CMK (cell line): Measurements from ENCODE around the gene ZMIZ1.

ENCODE experiments used
- DNase-seq: peaks from one replicate; pipeline ENCODE4 v3.0.0-alpha.2; 2010; ENCODE audit warnings: low read depth

The ZMIZ1 gene

DNA sequence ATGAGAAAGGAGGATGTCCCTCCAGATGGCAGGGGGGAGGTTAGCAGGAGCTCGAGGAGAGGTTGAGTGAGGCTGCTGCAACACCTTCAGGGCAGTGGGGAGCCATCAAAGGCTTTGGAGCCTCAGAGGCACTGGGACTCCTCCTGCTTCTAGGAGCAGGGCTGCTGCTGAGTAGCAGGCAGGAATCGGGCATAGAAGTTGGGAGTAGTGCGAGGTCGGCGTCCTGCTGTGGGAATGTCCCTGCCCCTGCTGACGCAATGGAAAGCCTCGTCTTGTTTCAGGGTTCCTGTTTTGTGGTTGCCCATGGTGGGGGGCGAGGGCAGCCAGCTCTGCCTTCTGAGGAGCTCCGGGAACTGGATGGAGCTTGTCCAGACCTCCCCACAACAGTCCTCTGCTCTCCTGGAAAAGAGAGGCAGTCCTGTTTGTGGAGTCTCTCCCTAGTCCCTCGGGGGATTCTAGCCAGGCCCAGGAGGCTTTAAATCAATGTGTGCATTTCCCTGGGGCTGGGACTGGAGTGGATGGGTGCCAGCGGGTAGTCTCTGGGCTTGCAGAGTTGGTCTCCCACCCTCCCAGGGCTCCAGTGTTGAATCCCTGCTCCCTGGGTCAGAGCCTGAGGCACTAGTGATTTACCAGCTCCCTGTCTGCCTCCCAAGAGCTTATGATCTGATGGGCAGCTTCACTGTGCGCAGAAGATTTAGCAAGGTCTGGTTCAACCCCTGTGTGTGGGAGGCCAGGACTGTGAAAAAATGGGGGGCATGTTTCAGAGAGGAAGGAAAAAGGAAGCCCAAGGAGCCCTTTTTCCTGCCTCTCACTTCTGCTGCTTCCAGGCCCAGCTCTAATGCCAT, 179.8 kb downstream of the ZMIZ1 start:
- no peak for DNase-seq

DNA sequence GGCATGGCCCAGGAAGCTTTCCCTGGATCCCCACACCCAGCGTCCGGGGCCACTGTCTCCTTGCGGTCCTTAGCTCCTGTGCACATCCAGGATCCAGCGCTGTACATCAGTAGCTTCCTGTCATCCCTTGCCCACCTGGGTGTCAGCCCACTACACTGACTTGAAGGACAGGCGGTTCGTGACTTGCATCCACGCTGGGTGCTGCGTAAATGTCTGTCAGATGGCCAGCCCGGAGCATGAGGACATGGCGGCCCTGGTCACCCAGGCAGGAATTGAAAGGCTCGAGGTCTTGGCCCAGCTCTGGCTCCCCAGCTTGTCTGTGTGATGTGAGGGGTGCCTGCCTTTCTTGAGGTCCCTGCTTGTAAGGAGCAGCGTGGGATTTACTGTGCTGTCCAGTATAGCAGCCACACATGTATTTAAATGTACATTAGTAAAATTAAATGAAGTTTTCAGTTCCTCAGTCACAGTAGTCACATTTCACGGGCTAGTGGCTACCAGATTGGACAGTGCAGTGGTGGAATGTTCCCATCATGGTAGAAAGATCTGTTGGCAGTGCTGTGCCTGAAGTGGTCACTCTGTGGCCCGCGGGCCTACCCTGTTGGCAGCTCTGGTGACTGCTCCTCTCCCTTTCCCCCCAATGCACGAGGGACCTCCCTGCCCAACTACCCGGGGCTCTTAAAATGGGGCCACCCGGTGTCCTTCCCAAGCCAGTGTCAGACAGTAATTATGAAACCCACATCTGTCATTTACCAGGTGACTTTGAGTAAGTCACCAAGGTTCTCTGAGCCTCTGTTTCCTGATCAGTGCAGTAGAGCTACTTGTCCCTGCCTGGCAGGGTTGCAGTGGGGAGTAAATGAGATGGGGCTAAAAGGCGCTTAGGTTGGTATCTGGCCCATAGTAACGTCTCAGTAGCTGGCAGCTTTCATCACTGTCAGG, 180.7 kb downstream of the ZMIZ1 start:
- DNase-seq = no peak

DNA sequence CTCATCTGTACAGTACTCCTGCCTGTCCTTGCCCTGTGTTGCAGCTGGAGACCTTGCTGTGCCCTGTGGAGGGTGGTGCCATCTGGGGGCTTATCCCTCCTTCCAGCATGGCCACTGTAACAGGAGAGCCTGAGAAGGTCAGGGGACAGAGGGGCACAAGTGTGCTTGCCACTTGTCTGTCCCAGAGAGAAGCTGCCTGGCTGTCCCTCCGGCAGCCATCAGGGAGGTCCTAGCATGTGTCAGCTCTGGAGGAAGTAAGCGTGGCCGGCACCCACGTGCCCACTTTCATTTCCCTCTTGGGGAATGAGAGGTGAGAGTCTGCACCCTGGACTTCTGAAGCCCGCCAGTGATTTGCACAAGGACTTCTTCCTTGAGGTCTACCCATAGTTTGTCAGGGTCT, 181.5 kb downstream of the ZMIZ1 start:
- DNase-seq = no peak

- no peak for DNase-seq
These were observed 183.7 kb downstream of the ZMIZ1 start for GRCh38 chr10:79252450-79252849.

- no peak for DNase-seq
These were observed 184.2 kb downstream of the ZMIZ1 start for GRCh38 chr10:79252971-79253370.

DNA sequence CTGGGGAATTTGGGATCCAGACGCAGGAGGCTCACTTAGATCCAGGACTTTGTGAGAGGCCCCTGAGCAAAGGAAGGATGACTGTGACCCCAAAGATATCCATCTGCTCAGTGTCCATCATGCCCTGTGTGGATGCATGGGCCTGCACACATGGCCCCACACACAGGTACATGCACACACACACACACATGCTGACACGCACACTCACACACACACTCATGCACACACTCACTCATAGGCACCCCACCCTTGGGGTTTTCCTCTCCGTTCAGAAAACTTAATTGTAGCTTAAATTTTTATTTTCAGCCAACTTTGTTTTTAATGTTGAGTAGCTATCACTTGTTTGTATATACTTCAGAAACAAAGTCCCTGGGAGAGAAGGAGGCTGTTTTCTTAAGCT, 184.9 kb downstream of the ZMIZ1 start:
- DNase-seq = no peak

DNA sequence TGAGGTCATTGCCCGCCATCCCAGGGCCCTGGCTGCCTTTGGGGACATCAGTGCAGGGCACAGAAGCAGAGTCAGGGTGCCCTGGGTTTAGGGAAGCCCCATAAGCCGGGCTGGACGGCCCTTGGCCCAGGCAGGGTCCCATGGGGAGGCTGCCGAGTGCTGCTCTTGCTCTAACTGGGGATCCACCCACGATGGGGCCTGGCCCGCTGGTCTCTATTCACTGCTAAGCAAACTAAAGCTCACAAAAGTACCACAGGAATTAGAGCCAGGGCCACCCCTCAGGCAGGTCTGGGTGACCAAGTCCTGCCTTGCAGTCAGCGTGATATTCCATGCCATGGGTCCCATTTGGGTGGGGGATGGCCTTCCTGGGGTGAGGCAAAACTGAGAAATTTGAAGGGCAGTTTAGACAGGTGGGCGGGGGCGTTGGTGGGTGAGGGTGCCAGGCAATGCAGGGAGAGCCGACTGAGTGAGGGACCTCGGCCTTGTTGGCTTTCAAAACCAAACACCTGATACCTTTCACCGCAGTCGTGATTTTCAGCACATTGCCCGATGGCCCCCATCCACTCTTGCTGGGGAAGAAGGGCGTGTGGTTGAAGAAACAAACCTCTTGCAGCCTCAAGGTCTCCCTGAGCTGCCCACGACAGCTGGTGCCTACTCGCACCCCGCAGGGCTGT, 185.7 kb downstream of the ZMIZ1 start:
- no peak for DNase-seq

DNA sequence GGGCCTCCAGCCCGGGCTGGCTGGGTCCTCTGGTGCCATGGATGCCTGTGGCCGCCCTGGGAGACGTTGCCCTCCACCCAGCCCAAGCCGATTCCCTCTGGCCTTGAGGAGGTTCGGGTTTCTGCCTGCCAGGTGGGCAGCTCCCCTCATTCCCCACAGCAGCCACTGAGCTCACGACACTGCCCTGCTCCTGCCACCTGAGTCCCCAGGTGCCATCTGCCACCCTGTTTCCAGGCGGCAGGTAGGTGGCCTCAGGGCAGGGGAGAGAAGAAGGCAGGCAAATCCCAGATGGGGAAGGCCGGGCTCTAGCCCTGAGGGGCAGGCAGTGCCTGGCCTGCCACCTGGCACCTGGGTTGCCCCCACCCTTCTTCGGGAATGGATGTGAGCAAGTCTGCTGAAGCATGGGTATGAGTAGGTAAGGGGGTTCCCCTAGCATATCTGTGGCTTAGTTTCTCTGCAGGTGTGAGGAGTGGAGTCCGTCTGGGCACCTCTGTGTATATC, 186.3 kb downstream of the ZMIZ1 start:
- no peak for DNase-seq

DNA sequence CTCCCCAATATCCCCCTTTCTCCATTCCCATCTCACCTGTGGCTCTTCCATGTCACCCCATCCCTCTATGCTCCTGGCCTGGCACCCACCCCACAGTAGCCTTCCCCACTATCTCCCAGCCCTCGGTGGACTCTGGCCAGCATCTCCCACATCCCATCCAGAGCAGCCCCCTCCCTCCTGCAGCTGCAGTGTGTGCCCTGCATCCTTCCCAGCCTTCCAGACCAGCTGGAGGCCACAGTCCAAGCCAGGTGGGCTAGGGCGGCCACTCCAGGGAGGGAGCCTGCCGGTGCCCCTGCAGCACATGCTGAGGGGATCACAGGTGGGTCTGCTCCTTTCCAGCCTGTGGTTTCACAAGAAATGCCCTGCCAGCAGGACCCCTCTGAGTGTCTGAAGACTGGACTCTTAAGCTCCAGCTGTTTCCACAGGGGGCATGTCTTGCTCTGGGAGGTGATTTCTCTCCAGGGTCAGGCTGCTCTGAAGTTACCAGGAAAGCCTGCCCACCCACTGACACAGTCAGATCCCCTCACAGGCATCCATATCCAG, 187.6 kb downstream of the ZMIZ1 start:
- DNase-seq = no peak

DNA sequence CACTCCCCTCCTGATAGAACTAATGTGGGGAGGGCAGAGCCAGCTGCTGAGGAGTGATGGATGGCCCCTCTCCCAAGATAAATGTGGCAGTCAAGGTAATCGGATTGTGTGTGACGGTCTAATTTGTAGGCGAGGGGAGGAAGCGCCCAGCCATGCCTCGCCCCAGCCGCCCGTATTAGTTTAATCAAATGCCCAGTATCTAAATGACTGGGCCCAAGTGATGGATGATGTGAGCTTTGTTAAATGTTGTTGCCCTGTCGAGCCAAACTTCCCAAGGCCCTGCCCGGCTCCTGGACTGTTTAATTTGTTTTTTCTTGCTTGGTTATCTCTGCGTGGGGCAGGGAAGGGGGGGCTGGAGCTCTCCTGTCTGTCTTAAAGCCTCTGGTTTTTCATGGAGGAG, 190.1 kb downstream of the ZMIZ1 start:
- no peak for DNase-seq

GRCh38 chr10:79259834-79260233, 191.1 kb downstream of the ZMIZ1 start:
- DNase-seq = no peak

DNA sequence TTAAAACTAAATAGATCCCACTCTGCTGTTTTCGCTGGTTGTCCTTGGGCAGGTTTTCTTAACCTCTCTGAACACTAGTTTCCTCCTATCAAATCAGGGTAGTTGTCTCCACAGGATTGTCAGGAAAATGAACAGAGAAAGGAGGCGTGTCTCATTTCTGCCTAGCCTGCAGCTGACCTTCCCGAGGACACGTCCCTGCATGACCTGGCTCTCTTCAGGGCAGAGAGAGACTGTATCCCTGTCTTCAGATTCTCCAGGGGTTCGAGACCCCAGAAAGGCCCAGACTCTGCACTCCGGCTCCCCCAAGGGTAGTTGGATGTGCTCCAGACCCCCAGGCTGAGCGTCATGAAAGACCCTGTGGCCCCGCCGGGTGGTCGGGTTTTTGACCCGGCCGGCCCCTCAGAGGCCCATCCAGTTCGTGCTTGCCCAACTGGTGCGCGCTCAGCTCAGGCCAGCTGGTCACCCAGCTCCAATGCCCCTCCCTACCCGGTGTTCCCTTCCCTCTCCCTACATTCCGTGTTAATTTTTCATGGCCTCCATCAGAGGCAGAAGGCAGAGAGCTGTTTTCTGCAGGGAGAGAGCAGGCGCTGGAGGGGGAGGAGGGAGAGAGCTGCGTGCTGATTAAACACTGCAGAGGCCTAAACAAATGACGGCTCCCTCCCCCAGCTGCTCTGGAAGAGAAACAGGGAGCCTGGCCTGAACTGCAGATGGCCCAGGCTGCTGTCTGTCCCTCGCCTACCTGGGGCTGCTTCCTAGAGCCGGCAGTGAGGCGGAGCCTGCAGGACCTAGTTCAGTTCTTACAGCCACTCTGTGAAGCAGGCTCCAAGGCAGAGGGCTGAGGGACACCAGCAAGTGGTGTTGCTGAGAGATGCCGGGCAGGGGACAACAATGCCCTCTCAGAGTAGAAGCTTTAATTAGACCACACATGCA, 192.3 kb downstream of the ZMIZ1 start:
- no peak for DNase-seq

- DNase-seq = no peak
These were observed 193.4 kb downstream of the ZMIZ1 start for GRCh38 chr10:79262131-79262530.

DNA sequence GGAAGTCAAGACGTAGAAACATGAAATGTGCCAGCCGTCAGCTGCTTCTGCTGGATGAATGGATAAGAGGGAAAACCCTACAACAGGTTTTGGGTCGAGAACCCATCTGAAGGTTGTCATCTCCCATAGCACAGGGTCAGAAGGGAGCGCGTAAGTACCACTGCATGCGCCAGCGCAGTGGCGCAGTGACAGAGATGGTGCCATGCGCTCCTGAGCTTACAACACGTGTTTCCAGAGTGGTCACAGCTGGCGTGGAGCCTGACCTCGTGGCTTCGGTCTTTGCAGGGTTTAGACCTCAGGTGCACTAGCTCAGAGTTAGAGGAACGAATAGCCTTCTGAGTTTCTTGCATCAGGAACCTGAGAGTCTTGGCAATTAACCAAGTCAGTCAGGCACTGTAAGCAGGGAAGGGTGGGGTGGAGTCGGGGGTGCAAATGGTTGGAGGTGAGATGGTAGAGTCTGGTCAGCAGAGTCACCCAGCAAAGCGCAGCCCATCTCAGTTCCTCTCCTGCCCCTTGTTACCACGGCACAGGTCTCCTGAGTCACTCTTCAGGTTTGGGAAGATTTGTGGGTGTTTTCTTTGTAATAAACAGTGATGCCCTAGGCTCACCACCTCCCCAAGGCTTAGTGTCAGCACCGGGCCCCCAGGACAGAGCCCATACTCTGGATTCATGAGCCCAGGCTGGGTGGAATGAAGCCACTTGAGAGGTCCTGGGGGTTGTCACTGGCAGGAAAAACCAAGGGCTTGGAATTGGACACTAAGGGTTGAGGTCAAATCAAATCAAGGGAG, 194.4 kb downstream of the ZMIZ1 start:
- DNase-seq = no peak

- no peak for DNase-seq
These were observed 195.2 kb downstream of the ZMIZ1 start for GRCh38 chr10:79263939-79264338.

- DNase-seq = no peak
These were observed 196.2 kb downstream of the ZMIZ1 start for GRCh38 chr10:79264942-79265341.

- DNase-seq = no peak
These were observed 197.3 kb downstream of the ZMIZ1 start for GRCh38 chr10:79266084-79266483.

- DNase-seq = peak; percentile 73
These were observed 198.0 kb downstream of the ZMIZ1 start for GRCh38 chr10:79266543-79267312.

- no peak for DNase-seq
These were observed 198.7 kb downstream of the ZMIZ1 start for GRCh38 chr10:79267499-79267898.
